ENCODE results near the gene MAPKBP1.

DNA sequence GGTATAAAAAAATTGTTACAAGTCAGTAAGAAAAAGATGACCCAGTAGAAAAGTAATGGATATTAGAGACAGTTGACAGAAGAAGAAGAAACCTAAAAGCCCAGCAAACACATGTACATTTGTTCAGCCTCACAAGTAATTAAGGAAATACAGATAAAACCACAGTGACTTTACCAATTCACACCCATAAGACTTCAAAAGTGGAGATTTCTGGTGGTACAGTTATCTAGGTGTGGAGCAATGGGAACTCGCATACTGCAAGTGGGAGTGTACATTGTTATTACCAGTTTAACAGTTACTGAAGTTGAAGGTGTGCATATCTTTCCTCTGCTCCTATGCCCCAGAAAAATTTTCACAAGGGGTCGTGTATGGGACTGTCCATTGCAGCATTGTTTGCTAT lies 18.1 kb upstream of the MAPKBP1 start:
- TF ChIP-seq ZNF274 (IDR thresholded peaks at IDR 0.05; ENCODE audit: borderline replicate concordance, low read depth, low read length): no peak
- TF ChIP-seq DMBX1 (CRISPR knock-in tag; IDR thresholded peaks at IDR 0.05; ENCODE audit: borderline replicate concordance): no peak
- no peak for TF ChIP-seq ADNP (tag; IDR thresholded peaks at IDR 0.05)
- no peak for TF ChIP-seq CTCF (IDR thresholded peaks at IDR 0.05 in 2 of 3, conservative IDR thresholded peaks at IDR 0.05 in 1 of 3; ENCODE audit: insufficient read depth in 2 of 3, low read depth in 1 of 3, low read length in 3 of 3)

Measured in K562 (cell line).